ENCODE data around the gene OSBPL10. TPM values are rescaled to one million over a fixed set of nuclear protein-coding genes. Genes with fewer than 3 reads are reported as not detected.

Gene OSBPL10
- total RNA-seq, 1 donor from 2014 or later = 18.8 TPM

DNA sequence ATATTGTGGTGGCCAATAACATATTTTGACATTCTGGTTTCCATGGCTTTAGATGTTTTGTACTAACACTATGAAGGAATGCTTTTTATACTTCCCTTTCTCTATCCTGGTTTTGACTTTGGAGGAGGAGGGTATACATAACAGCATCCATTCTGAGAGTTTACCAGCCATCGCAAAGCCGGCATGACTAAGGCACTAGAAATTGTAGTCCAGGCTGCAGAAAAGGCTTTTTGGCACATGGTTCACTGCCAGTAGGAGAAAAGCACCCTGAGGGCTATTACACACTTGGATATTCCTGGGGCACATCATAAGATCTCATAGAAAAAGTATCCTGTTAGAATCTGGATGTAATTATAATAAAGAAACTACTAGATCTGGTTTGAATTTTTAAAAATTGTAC lies 346.6 kb downstream of the OSBPL10 start:
- TF ChIP-seq, protein P1, sequence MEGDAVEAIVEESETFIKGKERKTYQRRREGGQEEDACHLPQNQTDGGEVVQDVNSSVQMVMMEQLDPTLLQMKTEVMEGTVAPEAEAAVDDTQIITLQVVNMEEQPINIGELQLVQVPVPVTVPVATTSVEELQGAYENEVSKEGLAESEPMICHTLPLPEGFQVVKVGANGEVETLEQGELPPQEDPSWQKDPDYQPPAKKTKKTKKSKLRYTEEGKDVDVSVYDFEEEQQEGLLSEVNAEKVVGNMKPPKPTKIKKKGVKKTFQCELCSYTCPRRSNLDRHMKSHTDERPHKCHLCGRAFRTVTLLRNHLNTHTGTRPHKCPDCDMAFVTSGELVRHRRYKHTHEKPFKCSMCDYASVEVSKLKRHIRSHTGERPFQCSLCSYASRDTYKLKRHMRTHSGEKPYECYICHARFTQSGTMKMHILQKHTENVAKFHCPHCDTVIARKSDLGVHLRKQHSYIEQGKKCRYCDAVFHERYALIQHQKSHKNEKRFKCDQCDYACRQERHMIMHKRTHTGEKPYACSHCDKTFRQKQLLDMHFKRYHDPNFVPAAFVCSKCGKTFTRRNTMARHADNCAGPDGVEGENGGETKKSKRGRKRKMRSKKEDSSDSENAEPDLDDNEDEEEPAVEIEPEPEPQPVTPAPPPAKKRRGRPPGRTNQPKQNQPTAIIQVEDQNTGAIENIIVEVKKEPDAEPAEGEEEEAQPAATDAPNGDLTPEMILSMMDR (IDR thresholded peaks at IDR 0.05) = no peak

GRCh38 chr3:31629054-31629453 lies 352.0 kb downstream of the OSBPL10 start:
- Histone ChIP-seq H3K27ac (no peak overlapping the region), H3K27me3 (ENCODE audit: low read depth) (no peaks in the 10 kb centered on the region), H3K36me3 (peaks cover 76% of the 10 kb centered on the region), H3K4me3 (no peak overlapping the region), H3K4me1 (no peaks in the 10 kb centered on the region), H3K9me3 (no peaks in the 10 kb centered on the region)
- intact Hi-C loops (cut with DNase I) = no loop called here
- TF ChIP-seq, protein P1 (IDR thresholded peaks at IDR 0.05) = no peak
- DNase-seq = no peak
- no peak for ATAC-seq

More for the DNA sequence above, 346.6 kb downstream of the OSBPL10 start:
- DNase-seq (no peak), ATAC-seq (no peak)
- intact Hi-C loops (cut with DNase I) = no loop called here
- Histone ChIP-seq H3K27ac (no peak overlapping the region), H3K4me1 (no peaks in the 10 kb centered on the region), H3K9me3 (no peaks in the 10 kb centered on the region), H3K27me3 (ENCODE audit: low read depth) (no peaks in the 10 kb centered on the region), H3K36me3 (peaks cover 53% of the 10 kb centered on the region), H3K4me3 (no peak overlapping the region)

DNA sequence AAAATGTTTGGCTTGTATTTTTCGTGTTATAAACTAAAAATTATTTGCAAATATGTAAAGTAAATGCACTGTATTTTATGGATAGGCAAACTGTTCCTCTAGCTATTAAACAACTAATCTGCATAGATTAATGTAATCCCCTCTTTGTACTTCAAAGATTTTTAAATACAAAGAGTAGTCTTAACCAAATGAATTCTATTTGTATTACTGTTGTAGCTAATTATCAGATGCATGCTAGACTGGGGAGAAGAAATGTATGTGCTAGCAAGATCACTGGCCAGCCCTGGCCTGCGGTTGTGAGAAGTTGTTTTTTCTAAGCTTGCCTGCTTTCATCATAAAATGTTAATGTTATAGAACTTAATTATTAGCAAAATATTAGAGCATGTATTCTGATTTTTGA lies 355.7 kb downstream of the OSBPL10 start:
- ATAC-seq = no peak
- intact Hi-C loops (cut with DNase I) = no loop called here
- Histone ChIP-seq H3K27ac (no peak overlapping the region), H3K4me1 (no peaks in the 10 kb centered on the region), H3K9me3 (no peaks in the 10 kb centered on the region), H3K4me3 (no peak overlapping the region), H3K36me3 (peaks cover 69% of the 10 kb centered on the region), H3K27me3 (ENCODE audit: low read depth) (no peaks in the 10 kb centered on the region)
- DNase-seq = no peak
- TF ChIP-seq, protein P1 (IDR thresholded peaks at IDR 0.05) = no peak

GRCh38 chr3:31624083-31624709 lies 356.9 kb downstream of the OSBPL10 start:
- peaks cover 72% of the 10 kb centered on the region for H3K36me3 ChIP-seq
- DNase-seq = no peak
- H3K9me3 ChIP-seq = no peaks in the 10 kb centered on the region
- TF ChIP-seq, protein P1 (IDR thresholded peaks at IDR 0.05) = no peak
- no peak for ATAC-seq
- H3K27ac ChIP-seq = no peak overlapping the region
- H3K4me3 ChIP-seq = no peak overlapping the region
- no peaks in the 10 kb centered on the region for H3K27me3 ChIP-seq (ENCODE audit: low read depth)
- H3K4me1 ChIP-seq = no peaks in the 10 kb centered on the region
- intact Hi-C loops (cut with DNase I) = no loop called here

GRCh38 chr3:31622636-31623288 lies 358.3 kb downstream of the OSBPL10 start:
- H3K9me3 ChIP-seq = no peaks in the 10 kb centered on the region
- ATAC-seq = no peak
- H3K36me3 ChIP-seq = peaks cover 80% of the 10 kb centered on the region
- DNase-seq = no peak
- TF ChIP-seq, protein P1 (IDR thresholded peaks at IDR 0.05) = no peak
- intact Hi-C loops (cut with DNase I) = no loop called here
- no peak overlapping the region for H3K27ac ChIP-seq
- no peak overlapping the region for H3K4me3 ChIP-seq
- no peaks in the 10 kb centered on the region for H3K4me1 ChIP-seq
- no peaks in the 10 kb centered on the region for H3K27me3 ChIP-seq (ENCODE audit: low read depth)

All from lower lobe of right lung (tissue), 2 donors.